ENCODE results near the gene SUFU.
"Not testable (repeated sequence)": the region's sequence is repeated elsewhere in the genome, so short reads cannot be mapped to it uniquely, and the experiment has no call there.

SUFU gene

DNA sequence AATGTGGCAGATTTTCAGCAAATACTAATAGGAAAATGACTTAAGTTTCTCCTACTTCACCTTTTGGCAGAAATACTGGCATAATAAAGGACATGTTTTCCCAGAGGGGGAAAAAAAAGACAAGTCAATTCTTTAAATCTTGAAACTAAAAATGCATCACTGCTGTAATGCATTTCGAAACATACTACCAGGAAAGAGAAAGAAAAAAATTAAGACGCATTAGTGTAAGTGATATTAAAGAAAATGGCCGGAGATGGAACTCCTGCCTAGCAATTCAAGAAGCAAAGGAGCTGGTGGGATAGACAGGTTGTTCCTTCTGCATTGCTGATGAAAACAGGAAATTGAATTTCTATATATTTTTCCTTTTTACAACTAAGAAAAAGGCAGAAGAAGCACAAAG lies 4.4 kb upstream of the SUFU start:
- peaks cover 9 to 23% of the 10 kb centered on the region in 2 donors for H3K4me1 Mint-ChIP-seq
- no peak overlapping the region for H3K4me3 Mint-ChIP-seq
- H3K27ac Mint-ChIP-seq, result no peak overlapping the region

DNA sequence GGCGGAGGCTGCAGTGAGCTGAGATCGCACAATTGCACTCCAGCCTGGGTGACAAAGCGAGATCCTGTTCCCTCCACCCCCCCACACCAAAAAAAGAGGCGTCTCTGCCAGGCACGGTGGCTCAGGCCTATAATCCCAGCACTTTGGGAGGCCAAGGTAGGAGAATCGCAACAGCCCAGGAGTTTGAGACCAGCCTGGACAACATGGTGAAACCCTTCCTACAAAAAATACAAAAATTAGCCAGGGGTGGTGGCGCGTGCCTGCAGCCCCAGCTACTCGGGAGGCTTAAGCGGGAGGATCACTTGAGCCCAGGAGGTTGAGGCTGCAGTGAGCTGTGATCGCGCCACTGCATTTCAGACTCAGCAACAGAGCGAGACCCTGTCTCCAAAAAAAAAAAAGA lies 3.1 kb upstream of the SUFU start:
- H3K36me3 Mint-ChIP-seq; ATAC-seq (replicated peaks); H3K27me3 Mint-ChIP-seq; H3K4me3 Mint-ChIP-seq; DNase-seq; H3K9me3 Mint-ChIP-seq: not testable (repeated sequence)
- Mint-ChIP-seq H3K27ac (peak overlapping the region; percentile 5), H3K4me1 (peaks cover 13 to 36% of the 10 kb centered on the region in 2 donors)

More for the DNA sequence above, 4.4 kb upstream of the SUFU start:
- ATAC-seq (replicated peaks) (no peak), DNase-seq (no peak)
- Mint-ChIP-seq H3K27me3 (no peaks in the 10 kb centered on the region), H3K36me3 (peaks cover 6 to 8% of the 10 kb centered on the region in 2 donors), H3K9me3 (no peaks in the 10 kb centered on the region)

DNA sequence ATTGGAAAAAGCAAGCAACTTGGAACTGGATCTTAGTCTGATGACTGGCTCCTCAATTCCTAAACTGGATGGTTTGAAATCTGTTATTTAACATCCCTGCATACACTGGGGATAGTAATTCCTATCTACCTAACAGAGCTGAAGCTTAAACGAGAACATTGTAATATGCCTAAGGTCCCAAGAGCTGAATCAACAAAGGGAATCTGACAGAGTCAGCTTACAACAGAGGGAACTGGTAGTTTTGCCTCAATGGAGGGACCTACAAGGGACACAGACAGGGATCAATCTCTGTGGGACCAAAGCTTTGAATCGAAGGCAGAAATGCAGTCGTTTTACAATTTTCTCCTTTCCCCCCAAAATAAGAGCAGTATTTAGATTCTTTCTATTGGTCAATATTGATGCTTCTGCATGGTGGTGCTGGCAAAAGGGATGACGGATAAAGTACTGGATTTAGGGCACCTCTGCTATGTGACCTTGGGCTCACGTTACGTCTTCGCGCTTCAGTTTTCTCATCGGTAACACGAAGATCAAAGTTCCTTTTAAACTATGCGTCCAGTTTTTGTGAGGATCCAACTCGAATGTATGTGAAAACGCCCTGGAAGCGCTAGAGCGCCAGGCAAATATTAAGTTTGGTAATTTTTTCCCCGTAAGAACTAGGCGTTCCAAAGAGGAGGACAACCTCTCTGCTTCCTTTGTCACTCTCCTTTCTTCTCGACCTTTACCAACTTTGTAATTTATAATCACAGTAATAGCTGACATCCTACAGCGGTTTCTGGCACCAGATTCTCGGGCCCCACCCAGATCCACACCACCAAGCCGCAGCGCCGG lies 2.4 kb upstream of the SUFU start:
- peaks cover 6 to 8% of the 10 kb centered on the region in 2 donors for H3K36me3 Mint-ChIP-seq
- no peaks in the 10 kb centered on the region for H3K27me3 Mint-ChIP-seq
- DNase-seq (no peak), ATAC-seq (replicated peaks) (no peak)
- H3K27ac Mint-ChIP-seq, result no peak overlapping the region
- H3K4me3 Mint-ChIP-seq, result no peak overlapping the region
- no peaks in the 10 kb centered on the region for H3K9me3 Mint-ChIP-seq
- H3K4me1 Mint-ChIP-seq, result peaks cover 15 to 36% of the 10 kb centered on the region in 2 donors

DNA sequence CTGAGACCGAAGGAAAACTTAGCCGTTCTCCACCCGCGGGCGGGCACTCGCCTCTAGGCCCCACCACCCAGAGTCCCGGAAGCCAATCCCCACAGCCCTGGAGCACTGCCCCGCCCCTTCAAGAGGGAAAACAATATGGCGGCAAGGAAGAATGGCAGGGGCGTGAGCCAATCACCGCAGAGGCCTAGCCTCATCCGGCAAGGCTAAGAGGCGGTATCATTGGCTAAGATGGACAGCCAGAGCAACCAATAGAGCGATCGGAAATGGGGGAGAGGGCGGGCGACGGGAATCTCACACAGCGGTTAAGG lies 1.8 kb upstream of the SUFU start:
- peak; percentile 98 for DNase-seq
- Mint-ChIP-seq H3K27ac (no peak overlapping the region), H3K27me3 (no peaks in the 10 kb centered on the region), H3K4me3 (no peak overlapping the region), H3K9me3 (no peaks in the 10 kb centered on the region), H3K4me1 (peaks cover 15 to 42% of the 10 kb centered on the region in 2 donors), H3K36me3 (peaks cover 6 to 8% of the 10 kb centered on the region in 2 donors)
- peak; percentile 80 for ATAC-seq (replicated peaks)

DNA sequence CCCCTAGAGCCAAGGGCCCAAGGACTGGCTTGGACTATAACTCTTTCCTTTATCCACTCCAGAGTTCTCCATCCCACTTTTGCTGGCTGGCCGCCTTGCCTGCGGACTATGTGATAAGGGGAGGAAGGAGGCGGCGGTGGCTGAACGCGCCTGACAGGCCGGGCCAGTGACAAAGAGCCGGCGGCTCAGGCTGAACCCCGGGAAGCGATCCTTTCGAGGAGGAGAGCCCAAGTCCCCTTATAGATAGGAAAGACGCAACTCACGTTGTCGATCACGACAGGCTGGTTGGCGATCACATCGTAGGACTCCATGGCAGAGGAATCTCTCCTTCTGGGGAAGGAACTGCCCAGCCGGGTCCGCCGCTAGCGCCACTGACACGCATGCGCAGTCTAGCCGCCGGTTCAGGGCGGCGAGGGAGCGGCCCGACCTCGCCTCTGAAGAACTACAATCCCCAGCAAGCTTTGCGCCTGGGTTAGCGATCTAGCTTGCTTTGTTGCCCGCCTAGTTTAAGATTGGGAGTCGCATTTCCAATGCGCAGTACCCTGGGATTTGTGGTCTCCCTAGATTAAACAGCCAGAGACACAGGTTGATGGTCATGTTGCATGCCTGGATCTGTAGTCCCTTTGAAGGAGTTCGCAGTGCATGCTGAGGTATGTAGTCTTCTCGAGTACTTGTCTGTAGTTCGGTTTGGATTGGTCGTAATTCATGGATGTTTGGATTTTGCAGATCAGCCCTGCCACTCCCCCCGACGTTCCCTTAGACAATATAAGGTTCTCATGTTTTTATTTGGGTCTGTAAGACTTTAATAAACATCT lies 1.2 kb upstream of the SUFU start, which contains the start of gene ACTR1A:
ACTR1A (minus strand) TSS at position 376 of the 815 bp plus-strand sequence; CDS start at position 311, 65 bp downstream.
- H3K4me3 Mint-ChIP-seq, result no peak within 1 kb of the TSS
- no peak within 1 kb of the TSS for H3K27ac Mint-ChIP-seq
- ATAC-seq (replicated peaks), result peak; percentile 66 to 68
- H3K36me3 Mint-ChIP-seq, result peaks cover 6 to 8% of the 10 kb centered on the region in 2 donors
- H3K4me1 Mint-ChIP-seq, result peaks cover 15 to 40% of the 10 kb centered on the region in 2 donors
- peak; percentile 92 for DNase-seq
- no peaks in the 10 kb centered on the region for H3K27me3 Mint-ChIP-seq
- H3K9me3 Mint-ChIP-seq, result no peaks in the 10 kb centered on the region

DNA sequence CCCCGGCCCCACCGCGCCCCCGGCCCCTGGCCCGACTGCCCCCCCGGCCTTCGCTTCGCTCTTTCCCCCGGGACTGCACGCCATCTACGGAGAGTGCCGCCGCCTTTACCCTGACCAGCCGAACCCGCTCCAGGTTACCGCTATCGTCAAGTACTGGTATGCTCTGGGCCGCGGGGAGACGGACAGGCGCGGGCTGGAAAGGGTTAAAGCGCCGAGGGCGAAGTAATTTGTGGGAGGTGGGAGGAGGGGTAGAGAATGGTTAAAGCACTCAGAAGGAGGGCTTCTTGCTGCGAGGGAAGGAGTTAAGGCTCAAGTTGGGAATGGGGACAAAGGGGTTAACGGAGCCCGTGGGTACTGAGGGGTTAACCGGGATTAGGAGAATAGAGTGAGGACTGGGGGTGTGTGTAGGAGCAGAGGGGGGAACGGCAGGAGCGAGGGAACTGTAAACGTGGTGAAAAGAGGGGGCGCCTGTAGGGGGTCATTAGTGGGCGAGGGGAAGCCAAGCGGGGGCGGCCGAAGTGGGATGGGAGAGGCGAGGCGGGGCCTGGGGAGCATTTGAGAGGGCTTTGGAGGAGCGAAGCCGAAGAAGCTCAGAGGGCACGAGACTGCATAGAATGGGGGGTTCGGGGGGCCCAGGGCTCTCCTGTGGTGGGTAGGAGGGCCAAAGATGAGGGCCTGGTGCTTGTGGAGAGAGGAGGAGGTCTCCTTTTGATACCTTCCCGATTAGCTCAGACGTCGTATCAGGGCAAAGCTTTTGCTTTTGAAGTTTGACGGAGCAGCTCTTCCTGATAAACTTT lies 605 bp downstream of the SUFU start:
- H3K27me3 Mint-ChIP-seq, result no peaks in the 10 kb centered on the region
- DNase-seq (no peak), ATAC-seq (replicated peaks) (no peak)
- H3K4me3 Mint-ChIP-seq, result no peak overlapping the region
- no peaks in the 10 kb centered on the region for H3K9me3 Mint-ChIP-seq
- peak overlapping the region; percentile 93 for H3K27ac Mint-ChIP-seq
- peaks cover 6 to 7% of the 10 kb centered on the region in 2 donors for H3K36me3 Mint-ChIP-seq
- peaks cover 11 to 33% of the 10 kb centered on the region in 2 donors for H3K4me1 Mint-ChIP-seq

DNA sequence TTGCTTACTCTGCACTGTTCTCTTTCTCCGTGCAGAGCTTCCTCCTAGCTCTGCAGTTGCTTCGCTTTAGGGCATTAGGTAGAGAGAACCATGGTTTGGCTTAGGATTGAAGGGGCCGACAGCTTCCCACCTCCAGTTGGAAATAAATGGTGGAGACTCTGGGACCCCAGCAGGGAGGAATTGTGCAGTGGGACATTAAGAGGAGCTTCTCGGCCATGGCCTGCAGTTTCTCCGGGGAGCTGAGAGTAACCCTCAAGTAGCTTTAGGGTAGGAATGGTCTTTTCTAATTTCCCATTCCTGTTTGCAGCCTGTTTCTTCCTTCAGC lies 1.2 kb downstream of the SUFU start:
- no peaks in the 10 kb centered on the region for H3K27me3 Mint-ChIP-seq
- H3K36me3 Mint-ChIP-seq, result peaks cover 7 to 11% of the 10 kb centered on the region in 2 donors
- H3K27ac Mint-ChIP-seq, result no peak overlapping the region
- peaks cover 10 to 30% of the 10 kb centered on the region in 2 donors for H3K4me1 Mint-ChIP-seq
- H3K9me3 Mint-ChIP-seq, result no peaks in the 10 kb centered on the region
- DNase-seq, result no peak
- no peak overlapping the region for H3K4me3 Mint-ChIP-seq
- ATAC-seq (replicated peaks), result no peak

DNA sequence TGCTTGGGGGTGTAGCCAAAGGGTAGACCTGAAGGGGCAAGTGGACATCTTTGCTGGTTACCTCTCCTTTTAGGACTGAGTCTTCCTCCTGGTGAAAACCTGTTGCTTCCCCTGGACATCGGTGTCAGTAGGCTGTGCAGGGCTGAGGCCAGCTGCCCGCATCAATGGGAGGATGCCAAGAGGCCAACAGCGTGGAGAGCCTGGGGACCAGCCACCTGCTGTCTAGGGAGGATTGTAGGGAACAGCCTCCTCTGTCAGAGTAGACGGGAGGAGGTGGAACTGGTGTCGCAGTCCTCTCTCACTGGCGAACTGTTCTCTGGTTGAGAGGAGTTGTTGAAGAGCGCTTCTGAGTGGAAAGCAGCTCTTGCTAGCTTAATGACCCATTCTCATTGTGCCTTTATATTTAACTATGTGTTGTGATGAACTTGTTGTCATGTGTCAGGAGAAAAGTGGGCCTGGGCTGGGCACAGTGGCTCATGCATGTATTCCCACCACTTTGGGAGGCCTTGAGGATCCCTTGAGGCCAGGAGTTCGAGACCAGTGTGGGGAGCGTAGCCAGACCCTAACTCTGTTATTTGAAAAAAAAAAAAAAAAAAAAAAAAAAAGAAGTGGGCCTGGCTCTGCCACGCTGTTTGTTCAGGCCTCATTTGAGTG lies 1.8 kb downstream of the SUFU start:
- Mint-ChIP-seq H3K4me1 (peaks cover 10 to 30% of the 10 kb centered on the region in 2 donors), H3K4me3 (no peak overlapping the region)

DNA sequence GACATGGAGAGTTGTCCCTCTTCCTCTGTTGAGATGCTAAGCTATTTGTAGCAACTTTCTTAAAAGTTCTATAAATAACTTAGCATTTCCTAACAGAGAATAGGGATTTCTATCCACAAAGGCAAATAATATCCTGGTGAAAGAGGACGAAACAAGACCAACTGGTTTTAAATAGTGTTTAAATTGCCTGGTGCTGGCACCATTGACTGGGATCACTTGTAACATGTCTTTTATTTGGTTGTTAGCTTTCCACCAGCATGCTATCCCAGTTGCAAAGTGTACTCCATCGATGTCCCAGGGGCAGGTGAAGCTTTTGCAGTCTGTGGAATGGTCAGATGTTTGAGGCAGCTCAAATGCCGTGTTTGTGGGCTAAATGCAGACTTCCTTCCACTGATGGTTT lies 3.7 kb downstream of the SUFU start:
- Mint-ChIP-seq H3K4me3 (no peak overlapping the region), H3K4me1 (peaks cover 19 to 43% of the 10 kb centered on the region in 2 donors), H3K27ac (no peak overlapping the region), H3K9me3 (no peaks in the 10 kb centered on the region), H3K27me3 (no peaks in the 10 kb centered on the region), H3K36me3 (peaks cover 13 to 20% of the 10 kb centered on the region in 2 donors)
- no peak for ATAC-seq (replicated peaks)
- DNase-seq, result no peak

More for the DNA sequence above, 1.8 kb downstream of the SUFU start:
- ATAC-seq (replicated peaks), result no peak
- no peak for DNase-seq
- H3K27me3 Mint-ChIP-seq, result no peaks in the 10 kb centered on the region
- no peak overlapping the region for H3K27ac Mint-ChIP-seq
- H3K36me3 Mint-ChIP-seq, result peaks cover 7 to 11% of the 10 kb centered on the region in 2 donors
- H3K9me3 Mint-ChIP-seq, result no peaks in the 10 kb centered on the region

DNA sequence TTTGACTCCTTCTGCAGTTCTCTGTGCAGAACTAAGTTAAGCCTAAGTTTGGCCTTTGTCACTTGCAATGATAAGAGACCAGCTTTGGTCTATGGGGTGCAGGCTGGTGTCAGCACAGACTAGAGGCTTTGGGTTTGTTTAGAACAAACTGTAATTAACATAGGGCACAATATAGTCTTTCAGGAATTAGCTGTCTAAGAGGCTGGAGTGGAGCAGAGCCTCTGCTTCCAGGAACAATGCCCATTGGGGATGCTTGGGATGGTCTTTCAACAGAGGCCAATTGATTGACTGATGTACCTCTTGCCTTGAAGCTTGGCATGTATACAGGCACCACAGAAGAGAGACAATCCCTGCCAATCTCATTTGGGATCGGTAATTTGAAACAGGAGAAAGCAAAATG lies 4.7 kb downstream of the SUFU start:
- DNase-seq (no peak), ATAC-seq (replicated peaks) (no peak)
- Mint-ChIP-seq H3K36me3 (peaks cover 13 to 24% of the 10 kb centered on the region in 2 donors), H3K27ac (no peak overlapping the region), H3K4me3 (no peak overlapping the region), H3K9me3 (no peaks in the 10 kb centered on the region), H3K4me1 (peaks cover 17 to 43% of the 10 kb centered on the region in 2 donors), H3K27me3 (no peaks in the 10 kb centered on the region)

DNA sequence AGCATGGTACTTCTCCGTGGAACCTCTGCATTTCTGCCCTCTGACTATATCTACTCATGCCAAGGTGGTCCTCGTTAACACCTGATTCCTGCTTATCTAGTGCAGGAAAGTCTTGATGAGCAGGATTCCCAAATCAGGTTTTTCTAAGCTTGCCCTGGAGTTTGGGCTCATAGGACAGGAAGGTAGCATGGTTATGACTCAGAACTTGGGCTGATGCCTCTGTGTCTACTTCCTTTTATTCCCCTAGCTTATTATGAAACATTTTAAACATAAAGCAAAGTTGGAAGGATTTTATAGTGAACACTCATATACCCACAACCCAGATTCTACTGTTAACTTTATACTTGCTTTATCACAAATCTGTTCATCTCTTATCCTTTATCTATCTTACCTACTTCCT lies 5.6 kb downstream of the SUFU start:
- Mint-ChIP-seq H3K4me3 (no peak overlapping the region), H3K27ac (no peak overlapping the region), H3K9me3 (no peaks in the 10 kb centered on the region), H3K27me3 (no peaks in the 10 kb centered on the region), H3K4me1 (peaks cover 15 to 40% of the 10 kb centered on the region in 2 donors), H3K36me3 (peaks cover 16 to 29% of the 10 kb centered on the region in 2 donors)
- ATAC-seq (replicated peaks) (no peak), DNase-seq (no peak)

DNA sequence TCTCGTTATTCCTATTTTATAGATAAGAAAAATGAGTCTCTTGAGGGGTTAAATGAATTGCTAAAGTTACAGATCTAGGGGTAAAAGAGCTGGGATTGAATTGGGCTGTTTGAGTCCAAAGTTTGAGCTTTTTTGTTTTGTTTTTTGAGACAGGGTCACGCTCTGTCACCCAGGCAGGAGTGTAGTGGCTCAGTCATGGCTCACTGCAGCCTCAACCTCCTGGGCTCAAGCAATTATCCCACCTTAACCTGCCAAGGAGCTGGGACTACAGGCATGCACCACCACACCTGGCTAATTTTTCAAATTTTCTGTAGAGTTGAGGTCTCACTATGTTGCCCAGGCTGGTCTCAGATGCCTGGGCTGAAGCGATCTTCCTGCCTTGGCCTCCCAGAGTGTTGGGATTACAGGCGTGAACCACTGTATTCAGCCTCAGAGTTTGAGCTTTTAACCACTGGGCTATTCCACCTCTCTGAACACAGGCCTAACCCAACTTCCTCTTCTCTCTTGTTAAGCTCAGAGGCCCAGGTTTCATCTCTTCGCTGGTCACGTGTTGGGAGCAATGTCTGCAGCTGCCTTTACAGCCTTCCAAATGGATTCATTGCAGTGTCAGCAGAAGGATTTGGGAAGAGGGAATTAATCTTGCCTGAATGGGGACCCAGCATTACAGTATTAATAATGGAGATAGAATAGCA lies 8.0 kb downstream of the SUFU start:
- Mint-ChIP-seq H3K36me3 (peaks cover 19 to 29% of the 10 kb centered on the region in 2 donors), H3K4me1 (peaks cover 9 to 24% of the 10 kb centered on the region in 2 donors), H3K27ac (peak overlapping the region; percentile 90), H3K4me3 (peak overlapping the region; percentile 29 to 49), H3K27me3 (no peaks in the 10 kb centered on the region), H3K9me3 (no peaks in the 10 kb centered on the region)
- DNase-seq (peak; percentile 19), ATAC-seq (replicated peaks) (peak; percentile 100)

DNA sequence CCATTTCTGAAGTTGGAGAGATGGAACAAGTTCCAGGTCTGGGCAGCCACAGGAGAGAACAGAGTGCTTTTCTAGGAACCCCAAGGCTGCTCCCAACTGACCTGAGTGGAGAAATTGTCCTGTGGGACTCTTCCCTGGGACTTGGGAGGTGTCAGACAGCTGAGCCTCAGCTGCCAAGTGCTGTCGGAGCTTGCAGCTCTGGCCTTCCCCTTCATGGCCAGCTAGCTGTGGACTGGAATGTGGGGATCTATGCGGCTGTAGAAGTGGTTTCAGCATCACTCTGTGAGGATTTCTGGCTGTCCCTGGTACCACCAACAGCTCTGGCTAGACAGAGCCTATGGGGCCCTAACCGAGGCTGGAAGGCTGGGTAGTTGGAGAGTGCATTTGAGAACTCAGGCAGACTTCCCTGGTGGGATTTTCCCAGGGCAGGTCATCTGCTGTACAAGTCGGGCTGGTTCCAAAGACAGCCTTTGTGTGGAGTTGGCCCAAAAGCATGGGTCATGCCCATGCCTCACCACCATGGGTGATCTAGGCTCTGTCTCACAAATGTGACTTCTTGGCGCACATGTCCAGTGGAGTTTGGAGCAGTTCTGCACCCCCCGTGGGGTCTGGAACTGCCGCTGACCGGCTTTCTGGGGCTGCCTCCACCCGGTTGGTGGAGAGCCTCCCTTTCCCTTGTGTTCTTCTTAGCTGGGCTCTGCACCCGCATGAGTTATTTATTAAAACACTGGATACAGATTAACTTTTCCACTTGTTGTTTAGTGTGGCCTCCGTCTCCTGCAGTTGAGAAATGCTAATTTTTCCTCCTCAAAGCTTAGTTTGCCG lies 10.9 kb downstream of the SUFU start:
- no peaks in the 10 kb centered on the region for H3K9me3 Mint-ChIP-seq
- no peak overlapping the region for H3K4me3 Mint-ChIP-seq
- no peak for DNase-seq
- H3K4me1 Mint-ChIP-seq, result peaks cover 10 to 13% of the 10 kb centered on the region in 2 donors
- H3K27ac Mint-ChIP-seq, result no peak overlapping the region
- H3K27me3 Mint-ChIP-seq, result no peaks in the 10 kb centered on the region
- peaks cover 21 to 28% of the 10 kb centered on the region in 2 donors for H3K36me3 Mint-ChIP-seq
- ATAC-seq (replicated peaks), result no peak
